NK-92 treated with Interleukin-12 subunit alpha and Interleukin-12 subunit beta, amount 100 ng/mL, for 24 hours (cell line): Measurements from ENCODE around the gene CPA2.

Experiments
- DNase-seq: peaks from one replicate; lab custom pipeline; 2025; lab: John Stamatoyannopoulos, UW

Gene CPA2

GRCh38 chr7:130279906-130280305 is 13.2 kb downstream of the CPA2 start:
- DNase-seq = no peak

- no peak for DNase-seq
Measured at GRCh38 chr7:130281260-130281659, 14.6 kb downstream of the CPA2 start.

GRCh38 chr7:130286881-130287280 is 20.2 kb downstream of the CPA2 start:
- DNase-seq = no peak

- DNase-seq = no peak
Measured at GRCh38 chr7:130288168-130288567, 21.5 kb downstream of the CPA2 start.

GRCh38 chr7:130288829-130289228 is 22.2 kb downstream of the CPA2 start:
- DNase-seq = no peak

GRCh38 chr7:130289478-130289877 is 22.8 kb downstream of the CPA2 start:
- no peak for DNase-seq

GRCh38 chr7:130290745-130291144 is 24.1 kb downstream of the CPA2 start:
- DNase-seq = no peak

- DNase-seq = no peak
Measured at GRCh38 chr7:130292682-130293257, 26.1 kb downstream of the CPA2 start, which contains the start of gene CPA4. Gene CPA4, plus strand, starts transcription at chr7:130293161. Its CDS starts 20 bp downstream, at chr7:130293181.

- no peak for DNase-seq
Measured at GRCh38 chr7:130293521-130293920, 26.9 kb downstream of the CPA2 start.

- DNase-seq = no peak
Measured at GRCh38 chr7:130294314-130294713, 27.7 kb downstream of the CPA2 start.

- no peak for DNase-seq
Measured at GRCh38 chr7:130296221-130296951, 29.7 kb downstream of the CPA2 start.

- DNase-seq = no peak
Measured at GRCh38 chr7:130297628-130298543, 31.2 kb downstream of the CPA2 start.

GRCh38 chr7:130298544-130299326 is 32.1 kb downstream of the CPA2 start:
- DNase-seq = no peak

- no peak for DNase-seq
Measured at GRCh38 chr7:130299866-130300265, 33.2 kb downstream of the CPA2 start.

GRCh38 chr7:130301501-130302020 is 34.9 kb downstream of the CPA2 start:
- DNase-seq = no peak

- no peak for DNase-seq
Measured at GRCh38 chr7:130302649-130303048, 36.0 kb downstream of the CPA2 start.

GRCh38 chr7:130303127-130303526 is 36.5 kb downstream of the CPA2 start:
- DNase-seq = no peak

GRCh38 chr7:130303551-130303950 is 36.9 kb downstream of the CPA2 start:
- no peak for DNase-seq

GRCh38 chr7:130303982-130304381 is 37.3 kb downstream of the CPA2 start:
- no peak for DNase-seq

- no peak for DNase-seq
Measured at GRCh38 chr7:130304878-130305277, 38.2 kb downstream of the CPA2 start.

GRCh38 chr7:130305433-130306042 is 38.9 kb downstream of the CPA2 start:
- DNase-seq = no peak
